AG09319 (cell line): ENCODE measurements around the gene PFKFB3.

ENCODE experiments used
- DNase-seq: peaks from one replicate; pipeline ENCODE4 v3.0.0-alpha.2; 2010; ENCODE audit warnings: low read depth; ENCODE audit errors: extremely low read depth
- CTCF ChIP-seq: IDR thresholded peaks from 2 replicates; pipeline ENCODE4 v1.5.1; 2011; ENCODE audit warnings: low read depth, mild to moderate bottlenecking, inconsistent platforms, low read length, moderate library complexity

PFKFB3 gene

DNA sequence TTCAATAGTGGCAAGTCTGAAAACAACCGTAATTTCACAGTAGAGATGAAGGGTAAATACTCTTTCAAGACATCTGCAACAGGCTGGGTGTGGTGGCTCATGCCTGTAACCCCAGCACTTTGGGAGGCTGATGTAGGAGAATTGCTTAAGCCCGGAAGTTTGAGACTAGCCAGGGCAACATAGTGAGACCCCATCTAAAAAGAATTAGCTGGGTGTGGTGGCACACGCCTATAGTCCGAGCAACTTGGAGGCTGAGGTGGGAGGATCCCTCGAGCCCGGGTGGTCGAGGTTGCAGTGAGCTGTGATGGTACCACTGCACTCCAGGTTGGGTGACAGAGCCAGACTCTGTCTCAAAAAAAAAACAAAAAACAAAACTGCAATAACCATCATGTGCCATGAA is 71.8 kb downstream of the PFKFB3 start:
- TF ChIP-seq CTCF: no peak
- DNase-seq: no peak

DNA sequence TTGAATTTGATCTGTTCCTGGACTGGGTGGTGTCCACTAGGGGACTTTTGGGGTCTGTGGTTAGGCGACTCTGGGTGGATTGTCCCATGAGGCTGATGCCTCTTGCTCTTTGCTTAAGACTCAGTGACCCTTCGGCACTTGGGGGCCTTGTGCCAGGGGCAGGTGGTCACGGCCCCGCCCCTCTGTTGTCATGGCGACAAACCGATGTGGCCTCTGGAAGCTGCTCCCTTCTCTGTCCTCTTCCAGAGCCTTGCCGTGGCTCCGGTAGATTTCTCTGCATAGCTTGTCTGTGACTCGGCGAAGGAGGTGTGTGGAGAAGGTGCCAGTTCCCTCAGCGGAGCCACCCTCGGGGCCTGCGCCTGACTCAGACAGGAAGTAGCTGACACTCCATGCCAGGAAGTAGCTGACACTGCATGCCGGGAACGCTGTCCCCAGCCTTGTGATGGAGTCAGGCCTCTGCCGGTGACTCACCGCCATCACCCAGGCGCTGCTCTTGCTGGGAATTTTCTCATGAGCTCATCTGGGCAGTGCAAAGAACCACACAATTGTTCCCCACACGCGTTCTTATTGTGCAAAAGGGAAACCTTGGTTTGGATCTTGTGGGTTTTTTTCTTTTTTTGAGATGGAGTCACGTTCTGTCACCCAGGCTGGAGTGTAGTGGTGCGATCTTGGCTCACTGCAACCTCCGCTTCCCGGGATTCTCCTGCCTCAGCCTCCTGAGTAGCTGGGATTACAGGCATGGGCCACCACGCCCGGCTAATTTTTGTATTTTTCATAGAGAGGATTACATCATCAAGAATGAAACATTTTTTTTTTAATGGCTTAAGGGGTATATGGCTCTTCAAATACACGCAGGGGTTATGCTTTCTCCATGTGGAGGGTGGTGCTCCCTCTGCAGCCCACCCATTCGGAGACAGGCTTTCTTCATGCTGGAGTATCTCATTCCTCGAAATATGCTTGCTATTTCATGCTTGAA is 72.6 kb downstream of the PFKFB3 start:
- DNase-seq: peak; percentile 79
- TF ChIP-seq CTCF: no peak; the same call in 1 of the 2 replicates

DNA sequence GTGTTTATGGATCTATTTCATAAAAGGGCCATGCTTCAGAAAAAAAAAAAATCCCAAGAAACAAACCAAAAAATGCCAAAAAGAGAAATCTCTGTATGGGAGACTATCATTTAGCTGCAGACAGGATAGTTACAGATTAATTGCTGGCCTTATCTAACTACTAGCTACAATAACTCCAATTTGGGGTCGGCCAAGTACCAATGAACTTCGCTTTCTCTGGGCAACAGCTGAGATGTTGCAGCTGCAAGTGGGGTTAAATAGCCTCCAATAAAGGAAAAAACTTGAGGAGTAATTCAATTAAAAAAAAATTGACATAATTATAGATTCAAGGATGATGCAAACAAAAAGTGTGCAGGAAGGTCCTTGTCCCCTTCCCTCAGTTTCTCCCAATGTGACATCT is 73.6 kb downstream of the PFKFB3 start:
- TF ChIP-seq CTCF: no peak

DNA sequence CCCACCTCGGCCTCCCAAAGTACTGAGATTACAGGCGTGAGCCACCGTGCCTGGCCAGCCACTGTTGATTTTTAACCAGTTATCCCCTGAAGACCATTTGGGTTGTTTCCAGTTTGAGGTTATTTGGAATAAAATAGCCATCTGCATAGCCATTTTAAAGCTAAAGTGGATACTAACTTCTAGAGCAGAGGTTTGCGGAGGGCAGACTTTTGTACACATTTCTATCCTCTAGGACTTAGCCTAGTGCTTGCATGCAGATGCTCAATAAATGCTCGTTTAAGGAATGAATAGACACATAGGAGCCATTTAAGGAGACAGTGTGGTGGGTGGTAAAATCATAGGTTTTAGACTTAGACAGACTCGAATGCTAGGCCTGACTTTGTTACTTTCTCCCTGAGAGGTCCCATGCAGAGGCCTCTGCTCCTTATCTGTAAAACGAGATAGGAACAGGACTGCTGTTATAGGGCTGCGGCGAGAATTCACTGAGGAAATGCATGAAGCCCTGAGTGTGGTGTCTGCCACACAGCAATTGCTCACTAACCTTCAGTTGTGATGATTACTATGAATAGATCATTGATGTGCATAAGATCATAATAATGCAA is 75.9 kb downstream of the PFKFB3 start:
- DNase-seq: no peak
- TF ChIP-seq CTCF: no peak

More for the DNA sequence above, 73.6 kb downstream of the PFKFB3 start:
- no peak for DNase-seq

DNA sequence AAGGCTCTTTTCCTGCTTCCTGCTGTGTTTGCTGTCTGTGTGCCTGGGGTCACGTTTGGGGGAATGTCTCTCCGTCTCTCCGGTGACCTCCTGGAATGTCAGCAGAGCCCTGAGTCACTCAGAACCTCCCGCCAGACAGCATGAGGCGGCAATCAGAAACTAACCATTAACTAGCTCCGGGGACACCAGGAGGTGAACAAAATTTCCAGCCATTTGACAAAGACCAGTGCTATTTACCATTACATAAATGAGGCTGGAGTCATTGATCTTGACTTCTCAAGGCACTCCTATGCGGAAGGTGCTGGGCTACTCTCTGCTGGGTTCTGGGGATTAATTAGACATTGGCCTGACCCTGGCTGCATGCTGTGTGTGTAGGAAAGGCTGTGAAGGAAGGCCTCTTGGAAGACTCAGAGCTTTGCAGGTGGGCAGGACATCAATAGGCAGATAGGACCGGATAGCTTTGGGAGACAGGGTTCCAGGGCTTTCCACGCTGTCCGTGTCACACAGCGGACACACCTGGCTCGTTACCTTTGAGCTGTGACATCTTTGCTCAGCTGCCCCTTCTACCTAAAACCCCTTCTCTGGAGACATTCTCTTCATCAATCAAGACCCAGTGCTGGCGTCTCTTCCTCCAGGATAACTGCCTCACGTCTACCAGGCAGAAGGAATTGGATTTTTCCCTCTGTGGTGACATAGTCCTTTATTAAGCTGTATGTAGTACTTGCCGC is 77.0 kb downstream of the PFKFB3 start:
- DNase-seq: no peak
- no peak for TF ChIP-seq CTCF

GRCh38 chr10:6280291-6280690 is 77.6 kb downstream of the PFKFB3 start:
- no peak for TF ChIP-seq CTCF
- no peak for DNase-seq
